GM21526 (cell line): ENCODE results near the gene ARSH.
"Not testable (repeated sequence)": the region's sequence is repeated elsewhere in the genome, so short reads cannot be mapped to it uniquely, and the experiment has no call there.

Experiments used
- ATAC-seq: cut with Tn5 transposase; IDR thresholded peaks from one replicate; pipeline ENCODE4 v1.9.1; 2021; ENCODE audit warnings: moderate library complexity; ENCODE audit not compliant: unreplicated experiment, low FRiP score

ARSH gene

GRCh38 chrX:3029129-3029528 lies 22.8 kb downstream of the ARSH start:
- no peak for ATAC-seq

GRCh38 chrX:3037218-3037617 lies 30.9 kb downstream of the ARSH start:
- no peak for ATAC-seq

GRCh38 chrX:3044196-3044595 lies 37.9 kb downstream of the ARSH start:
- no peak for ATAC-seq

GRCh38 chrX:3044671-3045070 lies 38.3 kb downstream of the ARSH start:
- ATAC-seq, result no peak

- ATAC-seq, result no peak
Observed at GRCh38 chrX:3046253-3047240, 40.2 kb downstream of the ARSH start.

GRCh38 chrX:3050523-3051175 lies 44.3 kb downstream of the ARSH start:
- not testable (repeated sequence) for ATAC-seq

- ATAC-seq, result no peak
Observed at GRCh38 chrX:3052860-3053259, 46.5 kb downstream of the ARSH start.

GRCh38 chrX:3066555-3066954 lies 60.2 kb downstream of the ARSH start:
- no peak for ATAC-seq

- ATAC-seq, result no peak
Observed at GRCh38 chrX:3075959-3076358, 69.6 kb downstream of the ARSH start.

- ATAC-seq, result no peak
Observed at GRCh38 chrX:3076416-3076991, 70.2 kb downstream of the ARSH start.
